MM.1S (cell line): ENCODE data around the gene SCLY.

ENCODE experiments used
- EZH2 ChIP-seq: fragments of 300-600 bp; sonication (generic); optimal IDR thresholded peaks from 2 replicates; pipeline ENCODE3; 2017; ENCODE audit warnings: low read depth, mild to moderate bottlenecking, antibody characterized with exemption, low read length, mixed read lengths
- EZH2phosphoT487 ChIP-seq: fragments of 300-600 bp; sonication (generic); IDR thresholded peaks from 2 replicates; pipeline ENCODE4 v1.6.1; 2018; ENCODE audit warnings: antibody characterized with exemption, low read length
- TF ChIP-seq, protein P1 (sequence below): fragments of 300-600 bp; sonication (generic); IDR thresholded peaks from 2 replicates; pipeline ENCODE4 v1.5.1; 2016; ENCODE audit warnings: antibody characterized with exemption, low read length, mixed read lengths

DNA sequence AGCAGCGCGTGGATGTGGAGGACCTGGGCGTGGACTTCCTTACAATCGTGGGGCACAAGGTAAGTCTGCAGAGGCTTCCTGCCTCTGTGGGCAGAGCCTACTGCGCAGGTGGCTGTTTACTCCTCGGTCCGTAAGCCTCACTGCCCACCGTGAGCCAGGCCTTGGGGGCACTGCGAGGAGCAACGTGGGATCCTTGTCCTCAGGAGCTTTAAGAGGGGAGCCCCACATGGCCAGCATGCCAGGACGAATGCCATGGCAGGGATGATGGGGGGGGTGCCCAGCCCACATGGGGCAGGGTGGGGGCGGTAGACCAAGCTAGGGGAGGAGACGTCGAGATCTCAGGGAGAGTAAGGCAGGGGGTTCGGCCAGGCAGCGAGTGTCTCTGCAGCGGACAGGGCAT lies 21.4 kb downstream of the SCLY start:
- TF ChIP-seq EZH2 (no peak), EZH2phosphoT487 (no peak)
- TF ChIP-seq, protein P1, sequence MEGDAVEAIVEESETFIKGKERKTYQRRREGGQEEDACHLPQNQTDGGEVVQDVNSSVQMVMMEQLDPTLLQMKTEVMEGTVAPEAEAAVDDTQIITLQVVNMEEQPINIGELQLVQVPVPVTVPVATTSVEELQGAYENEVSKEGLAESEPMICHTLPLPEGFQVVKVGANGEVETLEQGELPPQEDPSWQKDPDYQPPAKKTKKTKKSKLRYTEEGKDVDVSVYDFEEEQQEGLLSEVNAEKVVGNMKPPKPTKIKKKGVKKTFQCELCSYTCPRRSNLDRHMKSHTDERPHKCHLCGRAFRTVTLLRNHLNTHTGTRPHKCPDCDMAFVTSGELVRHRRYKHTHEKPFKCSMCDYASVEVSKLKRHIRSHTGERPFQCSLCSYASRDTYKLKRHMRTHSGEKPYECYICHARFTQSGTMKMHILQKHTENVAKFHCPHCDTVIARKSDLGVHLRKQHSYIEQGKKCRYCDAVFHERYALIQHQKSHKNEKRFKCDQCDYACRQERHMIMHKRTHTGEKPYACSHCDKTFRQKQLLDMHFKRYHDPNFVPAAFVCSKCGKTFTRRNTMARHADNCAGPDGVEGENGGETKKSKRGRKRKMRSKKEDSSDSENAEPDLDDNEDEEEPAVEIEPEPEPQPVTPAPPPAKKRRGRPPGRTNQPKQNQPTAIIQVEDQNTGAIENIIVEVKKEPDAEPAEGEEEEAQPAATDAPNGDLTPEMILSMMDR: no peak
